HCT116 (cell line): ENCODE measurements around the gene NOC4L. TPM values are rescaled to one million over a fixed set of nuclear protein-coding genes. Genes with fewer than 3 reads are reported as not detected.

Experiments used
- ATAC-seq: fragments of 200-7000 bp; cut with Tn5 transposase; 2 replicates; pipeline ENCODE4 v1.9.1; 2020; ENCODE audit warnings: mild to moderate bottlenecking, moderate library complexity
- BruUV-seq: library from RNA; stranded (reverse); fragments of 400-500 nt; replicated peaks from 2 replicates; lab custom pipeline; 2021; lab: Mats Ljungman, UMichigan
- CTCF ChIA-PET: fragments of 300-600 bp; sonication (Branson Sonifier 250); formaldehyde crosslinking; loops from one replicate; lab custom pipeline; 2021; ENCODE audit warnings: antibody characterized with exemption; lab: Charles Lee
- POLR2A ChIA-PET: fragments of 300-600, 350-600 bp; sonication (Branson Sonifier 250); formaldehyde crosslinking; loops from one replicate; lab custom pipeline; 2021; ENCODE audit warnings: antibody characterized with exemption; lab: Charles Lee
- RAD21 ChIA-PET, 2 experiments: fragments of 300-600 bp; sonication (Branson Sonifier 250); formaldehyde crosslinking; loops; one replicate each; lab custom pipeline; 2023; ENCODE audit warnings: low total read pairs in 2 of 2; ENCODE audit not compliant: uncharacterized antibody in 2 of 2, unreplicated experiment in 2 of 2, low non-redundant PET in 1 of 2; lab: Charles Lee
- DNase-seq: peaks from one replicate; pipeline ENCODE4 v3.0.0-alpha.2; 2010; ENCODE audit warnings: low read depth, low spot score
- H2AFZ ChIP-seq: fragments of 200-600 bp; shearing (Covaris generic), sonication (generic); 2 replicates; pipeline ENCODE4 v1.6.1; 2017; ENCODE audit warnings: low read depth, mixed run types, mixed read lengths, antibody characterized with exemption, low read length; ENCODE audit not compliant: poor library complexity, severe bottlenecking
- H3K27ac ChIP-seq: 2 replicates; pipeline ENCODE4 v1.5.1; 2012; ENCODE audit warnings: low read depth, low read length
- H3K27me3 ChIP-seq: fragments of 200-600 bp; sonication (generic); 2 replicates; pipeline ENCODE4 v1.6.1; 2016; ENCODE audit warnings: mixed run types, low read length, mixed read lengths; ENCODE audit not compliant: insufficient read depth
- H3K36me3 ChIP-seq, 2 experiments: fragments of 200-500 bp in 1 of 2; fragments of 200-600 bp in 1 of 2; sonication (Bioruptor generic) in 1 of 2; sonication (generic) in 1 of 2; 2 replicates each; pipeline versions ENCODE4 v1.5.1 to v1.6.1; 2014 to 2016; ENCODE audit warnings: low read length in 2 of 2, inconsistent platforms in 1 of 2, mixed read lengths in 1 of 2, mixed run types in 1 of 2; ENCODE audit not compliant: insufficient read depth in 2 of 2, control insufficient read depth in 1 of 2
- H3K4me1 ChIP-seq, 2 experiments: fragments of 200-600 bp in 1 of 2; sonication (generic) in 1 of 2; 2 replicates each; pipeline versions ENCODE4 v1.5.1 to v1.6.1; 2012 to 2017; ENCODE audit warnings: low read length in 2 of 2, inconsistent platforms in 1 of 2, mild to moderate bottlenecking in 1 of 2, mixed read lengths in 1 of 2, mixed run types in 1 of 2, moderate library complexity in 1 of 2; ENCODE audit not compliant: insufficient read depth in 2 of 2, control insufficient read depth in 1 of 2
- H3K4me2 ChIP-seq: fragments of 200-600 bp; sonication (generic); 2 replicates; pipeline ENCODE4 v1.6.1; 2017; ENCODE audit warnings: mixed run types, low read length, mixed read lengths
- H3K4me3 ChIP-seq, 2 experiments: fragments of 200-600 bp in 1 of 2; sonication (generic) in 1 of 2; replicated peaks in 1 of 2; 2 replicates each; pipeline ENCODE4 v1.5.1; 2011 to 2016; ENCODE audit warnings: low read length in 2 of 2, control low read depth in 1 of 2, low read depth in 1 of 2, mild to moderate bottlenecking in 1 of 2, mixed read lengths in 1 of 2, mixed run types in 1 of 2
- H3K79me2 ChIP-seq: fragments of 200-600 bp; sonication (generic); 2 replicates; pipeline ENCODE4 v1.6.1; 2017; ENCODE audit warnings: mild to moderate bottlenecking, mixed run types, low read length, moderate library complexity, mixed read lengths; ENCODE audit not compliant: insufficient read depth
- H3K9ac ChIP-seq: fragments of 200-600 bp; sonication (generic); 2 replicates; pipeline ENCODE4 v1.6.1; 2016; ENCODE audit warnings: low read length, mixed read lengths
- H3K9me2 ChIP-seq: fragments of 200-600 bp; sonication (generic), shearing (Covaris generic); 2 replicates; pipeline ENCODE4 v1.6.1; 2017; ENCODE audit warnings: mixed run types, mild to moderate bottlenecking, moderate library complexity; ENCODE audit not compliant: insufficient read depth
- H3K9me3 ChIP-seq, 2 experiments: fragments of 200-500 bp in 1 of 2; fragments of 200-600 bp in 1 of 2; sonication (Bioruptor generic) in 1 of 2; sonication (generic) in 1 of 2; 2 replicates each; pipeline ENCODE4 v1.6.1; 2014 to 2017; ENCODE audit warnings: low read length in 2 of 2, mixed read lengths in 2 of 2, inconsistent platforms in 1 of 2, low read depth in 1 of 2, mild to moderate bottlenecking in 1 of 2, mixed run types in 1 of 2, moderate library complexity in 1 of 2; ENCODE audit not compliant: control insufficient read depth in 1 of 2, insufficient read depth in 1 of 2
- H4K20me1 ChIP-seq: fragments of 200-600 bp; sonication (generic), shearing (Covaris generic); 2 replicates; pipeline ENCODE4 v1.6.1; 2017; ENCODE audit warnings: mixed run types, mild to moderate bottlenecking, moderate library complexity; ENCODE audit not compliant: insufficient read depth
- YY1 ChIP-seq: IDR thresholded peaks from 2 replicates; pipeline ENCODE4 v1.6.1; 2011; ENCODE audit warnings: low read length, low read depth, moderate library complexity, mild to moderate bottlenecking; ENCODE audit not compliant: insufficient replicate concordance; ENCODE audit errors: extremely low read depth
- ZBTB33 ChIP-seq: IDR thresholded peaks from 2 replicates; pipeline ENCODE4 v1.6.1; 2011; ENCODE audit warnings: mild to moderate bottlenecking, low read length, moderate library complexity; ENCODE audit not compliant: insufficient replicate concordance; ENCODE audit errors: extremely low read depth
- ZFX ChIP-seq: fragments of 450-650 bp; IDR thresholded peaks from 2 replicates; pipeline ENCODE4 v1.6.1; 2017
- ZNF274 ChIP-seq: fragments of 200-500 bp; sonication (Bioruptor generic); IDR thresholded peaks from 2 replicates; pipeline ENCODE4 v1.6.1; 2014; ENCODE audit warnings: mild to moderate bottlenecking, low read depth, low read length, inconsistent platforms
- intact Hi-C: fragments of 100-400 bp; cut with micrococcal nuclease; formaldehyde crosslinking; loops from 2 replicates; pipeline ENCODE4 v1.10.0; 2022
- total RNA-seq: library from RNA; stranded (reverse); gene quantifications from one replicate; pipeline ENCODE4 v1.2.1, GENCODE V29; 2021; ENCODE audit not compliant: unreplicated experiment
- TF ChIP-seq, protein P1 (sequence below): IDR thresholded peaks from 2 replicates; pipeline ENCODE4 v1.6.1; 2012

Gene NOC4L
- total RNA-seq, 1 experiment from 2014 or later, result 47.6 TPM

GRCh38 chr12:132166093-132166492, 21.8 kb downstream of the NOC4L start:
- peaks cover 0 to 6% of the 10 kb centered on the region in 2 experiments; a peak in 1 of 4 replicates for H3K4me1 ChIP-seq
- no peaks in the 10 kb centered on the region for H3K36me3 ChIP-seq
- DNase-seq (no peak), ATAC-seq (no peak)
- intact Hi-C loops, result no loop called here
- ChIA-PET RAD21 (no interaction called here), POLR2A (no interaction called here), CTCF (no interaction called here)
- no TSS peak for BruUV-seq
- no peak overlapping the region for H3K4me3 ChIP-seq
- H3K4me2 ChIP-seq, result no peak overlapping the region
- no peak overlapping the region for H3K9ac ChIP-seq
- no peaks in the 10 kb centered on the region for H3K9me2 ChIP-seq
- H3K27ac ChIP-seq, result no peak overlapping the region
- no peaks in the 10 kb centered on the region for H3K79me2 ChIP-seq
- no peaks in the 10 kb centered on the region for H3K27me3 ChIP-seq
- no peak for TF ChIP-seq YY1
- TF ChIP-seq ZFX, result no peak
- TF ChIP-seq ZBTB33, result no peak
- TF ChIP-seq, protein P1, sequence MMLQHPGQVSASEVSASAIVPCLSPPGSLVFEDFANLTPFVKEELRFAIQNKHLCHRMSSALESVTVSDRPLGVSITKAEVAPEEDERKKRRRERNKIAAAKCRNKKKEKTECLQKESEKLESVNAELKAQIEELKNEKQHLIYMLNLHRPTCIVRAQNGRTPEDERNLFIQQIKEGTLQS, result no peak
- no peak for TF ChIP-seq ZNF274
- H2AFZ ChIP-seq, result no peak overlapping the region
- H4K20me1 ChIP-seq, result no peaks in the 10 kb centered on the region
- no peaks in the 10 kb centered on the region for H3K9me3 ChIP-seq
